HG02852 (cell line): ENCODE measurements around the gene NANOS1.
A peak's percentile ranks its signal among the peaks of the same experiment; 100 is the strongest.
"Not testable (repeated sequence)": the region's sequence is repeated elsewhere in the genome, so short reads cannot be mapped to it uniquely, and the experiment has no call there.

Experiments used
- ATAC-seq: cut with Tn5 transposase; IDR thresholded peaks from one replicate; pipeline ENCODE4 v1.9.1; 2021; ENCODE audit warnings: mild to moderate bottlenecking, moderate library complexity; ENCODE audit not compliant: unreplicated experiment

Gene NANOS1

GRCh38 chr10:119006451-119007210, 22.9 kb upstream of the NANOS1 start:
- no peak for ATAC-seq

DNA sequence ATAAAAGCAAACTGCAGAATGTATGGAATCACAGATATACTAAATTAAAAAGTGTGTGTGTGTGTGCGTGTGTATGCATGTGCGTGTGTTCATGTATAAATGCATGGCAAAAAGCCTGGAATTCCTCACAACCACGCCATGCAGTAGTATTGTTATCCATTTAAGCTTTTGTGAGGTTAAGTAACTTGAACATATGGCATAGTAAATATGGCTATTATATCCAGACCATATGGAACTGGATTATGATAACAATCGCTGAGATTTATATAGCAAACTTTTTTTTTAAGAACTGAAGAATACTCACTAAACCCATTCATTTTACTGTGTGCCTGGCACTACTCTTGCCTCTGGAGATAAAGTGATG, 22.3 kb upstream of the NANOS1 start:
- no peak for ATAC-seq

DNA sequence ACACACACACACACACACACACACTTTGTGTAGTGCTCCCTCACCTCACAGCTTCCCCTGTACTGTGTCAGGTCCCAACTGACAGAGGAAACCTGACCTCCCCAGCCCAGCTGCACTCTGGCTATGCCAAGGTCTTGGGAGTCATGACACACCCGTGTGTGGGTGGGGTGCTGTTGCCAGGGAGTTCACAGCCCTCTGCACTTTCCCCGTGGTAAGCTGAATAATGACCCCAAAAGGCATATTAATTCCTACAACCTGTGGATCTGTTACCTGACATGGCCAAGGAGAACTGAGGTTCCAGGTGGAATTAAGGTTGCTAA, 8.9 kb upstream of the NANOS1 start:
- no peak for ATAC-seq

GRCh38 chr10:119022846-119023552, 6.5 kb upstream of the NANOS1 start:
- ATAC-seq, result no peak

DNA sequence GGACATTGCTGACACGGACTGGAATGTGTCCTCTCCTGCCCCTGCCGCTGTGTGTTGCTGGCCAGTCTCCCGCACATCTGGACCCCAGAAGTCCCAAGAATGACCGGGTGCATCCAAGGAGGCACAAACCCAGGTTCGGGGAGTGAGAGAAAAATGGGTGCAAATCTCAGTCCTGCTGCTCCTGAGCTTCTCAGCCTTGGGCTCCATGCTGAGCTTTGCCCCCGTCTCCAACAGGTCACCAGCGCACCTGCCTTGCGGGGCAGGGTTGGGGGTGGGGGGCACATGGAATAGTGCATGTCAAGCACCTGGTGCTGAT, 6.0 kb upstream of the NANOS1 start:
- ATAC-seq, result no peak

DNA sequence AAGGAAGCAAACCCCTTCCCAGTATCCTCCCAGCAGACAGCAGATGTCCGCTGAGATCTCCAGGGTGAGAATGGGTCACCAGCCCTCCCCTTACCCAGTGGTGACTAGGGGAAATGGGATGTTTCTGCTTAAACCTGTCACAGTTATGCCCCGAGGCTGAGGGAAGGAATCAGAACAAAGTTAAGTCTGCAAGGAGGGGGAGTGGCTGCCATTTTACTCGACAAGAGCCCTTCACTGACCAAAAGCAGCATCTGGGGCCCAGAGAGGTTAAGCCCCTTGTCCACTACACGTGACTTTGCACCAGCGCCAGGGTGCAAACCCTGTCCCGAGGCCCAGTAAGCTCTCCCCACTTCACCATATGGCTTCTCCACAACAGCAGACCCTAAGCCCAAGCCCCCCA, 4.6 kb upstream of the NANOS1 start:
- no peak for ATAC-seq

- ATAC-seq, result no peak
These were observed 4.2 kb upstream of the NANOS1 start for GRCh38 chr10:119025336-119025735.

GRCh38 chr10:119025776-119026175, 3.7 kb upstream of the NANOS1 start:
- ATAC-seq, result no peak

DNA sequence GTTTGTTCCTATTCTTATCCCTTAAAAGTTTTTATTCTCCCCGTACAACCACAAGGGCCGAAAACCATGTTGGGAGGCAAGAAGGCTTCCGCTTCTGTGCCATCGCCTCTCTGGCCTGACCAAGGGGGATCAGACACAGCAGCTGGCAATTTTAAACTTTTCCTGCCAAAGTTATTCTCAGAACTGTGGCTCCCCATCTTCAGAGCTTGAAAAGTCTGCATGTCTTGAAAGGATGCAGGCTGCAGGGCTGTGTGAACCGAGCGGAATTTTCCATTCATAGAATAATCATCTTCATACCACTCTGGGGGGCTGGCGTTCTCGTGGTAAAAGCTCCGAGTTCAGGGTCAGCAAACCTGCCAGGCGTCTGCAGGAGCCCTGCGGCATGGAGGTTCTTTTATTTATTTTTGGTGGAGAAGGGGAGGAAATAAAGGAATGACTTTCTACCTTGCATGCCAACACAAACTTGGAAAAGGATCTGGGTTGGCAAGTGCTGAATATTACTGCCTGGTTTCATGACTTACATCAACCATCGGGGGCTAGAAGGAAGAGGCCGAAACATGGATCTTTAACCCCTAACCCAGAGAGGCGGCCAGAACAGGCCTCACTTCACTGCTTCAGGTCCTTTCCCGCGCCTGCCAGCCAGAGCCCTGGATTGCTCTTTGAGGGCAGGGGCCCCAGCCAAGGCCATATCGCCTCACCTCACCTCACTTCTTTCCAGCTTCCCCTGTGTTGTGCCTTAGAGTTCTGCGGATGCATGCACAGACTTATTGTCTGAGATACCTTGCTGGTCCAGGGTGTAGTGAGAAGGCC, 3.0 kb upstream of the NANOS1 start:
- no peak for ATAC-seq

GRCh38 chr10:119028445-119028899, 1.0 kb upstream of the NANOS1 start:
- not testable (repeated sequence) for ATAC-seq

GRCh38 chr10:119028900-119029612, 458 bp upstream of the NANOS1 start:
- ATAC-seq, result peak; percentile 48

DNA sequence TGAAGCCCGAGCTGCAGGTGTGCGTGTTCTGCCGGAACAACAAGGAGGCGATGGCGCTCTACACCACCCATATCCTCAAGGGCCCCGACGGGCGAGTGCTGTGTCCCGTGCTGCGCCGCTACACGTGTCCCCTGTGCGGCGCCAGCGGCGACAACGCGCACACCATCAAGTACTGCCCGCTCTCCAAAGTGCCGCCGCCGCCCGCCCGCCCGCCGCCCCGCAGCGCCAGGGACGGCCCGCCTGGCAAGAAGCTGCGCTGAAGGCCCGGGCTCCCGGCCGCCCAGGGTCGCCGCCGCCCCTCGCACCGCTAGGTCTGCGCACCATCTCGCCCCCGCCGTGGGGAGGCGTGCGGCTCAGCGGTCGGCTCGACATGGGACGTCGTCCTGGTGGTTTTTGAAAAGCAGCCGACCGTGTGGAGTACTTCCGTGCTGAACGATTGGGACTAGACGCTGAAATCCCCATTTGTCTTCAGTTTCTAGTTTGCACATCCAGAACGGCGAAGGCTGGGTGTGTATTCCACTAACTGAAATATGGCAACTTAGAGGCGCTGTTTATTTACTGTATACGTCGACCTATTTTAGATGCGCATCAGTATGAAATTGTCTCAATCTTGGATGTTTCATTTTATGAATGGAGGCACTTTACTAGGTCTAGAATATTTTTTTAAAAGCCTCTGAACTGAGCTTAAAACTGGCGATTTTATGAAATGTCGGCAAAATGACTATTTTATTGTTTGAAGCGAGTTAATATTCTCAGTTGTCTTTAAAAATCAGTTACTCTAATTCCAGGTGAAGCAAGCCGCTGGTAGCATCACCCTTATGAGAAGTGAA, 1.1 kb downstream of the NANOS1 start:
- peak; percentile 57 for ATAC-seq

DNA sequence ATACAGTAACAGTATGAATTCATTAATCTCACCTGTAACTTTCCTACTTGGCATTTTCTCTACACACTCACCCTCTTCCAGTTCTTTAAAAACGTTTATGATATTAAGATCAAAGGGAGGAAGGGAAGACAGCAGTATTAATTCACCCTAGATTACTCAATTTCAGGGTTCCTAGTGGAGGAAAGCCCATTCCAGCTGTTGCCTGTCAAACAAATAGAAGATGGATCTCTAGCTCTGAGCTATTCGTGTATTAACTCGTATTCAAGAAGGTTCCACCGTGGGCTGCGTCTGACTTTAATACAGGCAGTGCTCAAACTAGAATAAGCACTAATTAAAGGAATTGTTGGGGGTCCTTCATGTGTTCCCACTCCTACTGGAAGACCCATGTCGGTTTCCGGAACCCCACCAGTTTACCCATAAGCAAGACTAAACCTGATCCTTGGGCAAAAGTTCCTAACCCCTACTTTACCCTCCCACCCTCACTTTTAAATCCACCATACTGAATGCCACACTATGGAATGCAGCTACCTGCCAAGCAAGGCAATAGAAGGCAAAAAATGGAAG, 2.1 kb downstream of the NANOS1 start:
- no peak for ATAC-seq

DNA sequence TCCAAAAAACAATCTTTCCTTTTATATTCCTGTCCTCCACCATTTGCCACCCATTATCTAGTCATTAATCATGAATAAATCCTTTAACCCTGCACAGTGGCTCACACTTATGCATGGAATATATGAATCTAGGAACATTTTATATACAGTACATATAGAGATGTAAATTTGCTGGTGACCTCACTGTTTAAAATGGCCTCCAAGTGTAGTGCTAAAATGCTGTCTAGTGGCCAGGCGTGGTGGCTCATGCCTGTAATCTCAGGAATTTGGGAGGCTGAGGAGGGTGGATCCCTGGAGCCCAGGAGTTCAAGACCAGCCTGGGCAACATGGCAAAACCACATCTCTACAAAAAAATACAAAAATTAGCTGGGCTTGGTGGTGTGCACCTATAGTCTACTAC, 9.6 kb downstream of the NANOS1 start:
- ATAC-seq, result no peak

GRCh38 chr10:119041326-119041725, 11.8 kb downstream of the NANOS1 start:
- ATAC-seq, result no peak

GRCh38 chr10:119042169-119042568, 12.7 kb downstream of the NANOS1 start:
- no peak for ATAC-seq

DNA sequence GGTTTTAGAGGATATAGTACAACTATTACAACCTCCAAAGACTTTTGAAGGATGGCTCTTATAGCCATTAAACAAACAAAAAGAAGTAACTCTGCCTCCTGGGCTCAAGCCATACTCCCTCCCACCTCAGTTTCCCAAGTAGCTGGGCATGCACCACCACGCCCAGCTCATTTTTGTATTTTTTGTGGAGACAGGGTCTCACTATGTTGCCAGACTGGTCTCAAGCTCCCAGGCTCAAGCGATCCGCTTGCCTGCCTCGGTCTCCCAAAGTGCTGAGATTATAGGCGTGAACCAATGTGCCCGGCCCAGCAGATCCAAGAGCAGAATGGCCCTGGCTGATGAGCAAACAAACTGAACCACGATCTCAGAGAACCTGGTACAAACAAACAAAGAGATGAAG, 16.0 kb downstream of the NANOS1 start:
- ATAC-seq, result no peak

- ATAC-seq, result no peak
These were observed 19.8 kb downstream of the NANOS1 start for GRCh38 chr10:119049361-119049760.

GRCh38 chr10:119049777-119050176, 20.3 kb downstream of the NANOS1 start:
- no peak for ATAC-seq

DNA sequence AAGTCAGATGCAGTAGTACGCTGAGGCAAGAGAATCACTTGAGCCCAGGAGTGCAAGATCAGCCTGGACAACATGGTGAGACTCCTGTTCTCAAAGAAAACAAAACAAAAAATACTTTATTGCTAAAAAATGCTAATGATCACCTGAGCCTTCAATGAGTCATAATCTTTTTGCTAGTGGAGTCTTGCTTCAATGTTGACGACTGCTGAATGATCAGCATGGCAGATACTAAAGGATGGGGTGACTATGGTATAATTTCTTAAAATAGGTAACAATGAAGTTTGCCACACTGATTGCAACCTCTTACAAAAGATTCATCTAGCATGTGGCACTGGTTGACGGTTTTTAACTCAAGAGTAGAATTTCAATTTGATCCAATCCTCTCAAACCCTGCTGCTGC, 22.3 kb downstream of the NANOS1 start:
- ATAC-seq, result no peak
